Retinal pigment epithelial cell (primary cell): ENCODE measurements around the gene RNASE1.

Experiments used
- DNase-seq: peaks from one replicate; pipeline ENCODE4 v3.0.0-alpha.2; 2010; ENCODE audit warnings: low read depth
- H3K4me3 ChIP-seq: 2 replicates; pipeline ENCODE4 v1.5.1; 2011; ENCODE audit warnings: mild to moderate bottlenecking, low read length, control low read depth, moderate library complexity
- CTCF ChIP-seq: conservative IDR thresholded peaks from 2 replicates; pipeline ENCODE4 v1.5.1; 2011; ENCODE audit warnings: low read depth, low read length, control low read depth, inconsistent platforms

RNASE1 gene

DNA sequence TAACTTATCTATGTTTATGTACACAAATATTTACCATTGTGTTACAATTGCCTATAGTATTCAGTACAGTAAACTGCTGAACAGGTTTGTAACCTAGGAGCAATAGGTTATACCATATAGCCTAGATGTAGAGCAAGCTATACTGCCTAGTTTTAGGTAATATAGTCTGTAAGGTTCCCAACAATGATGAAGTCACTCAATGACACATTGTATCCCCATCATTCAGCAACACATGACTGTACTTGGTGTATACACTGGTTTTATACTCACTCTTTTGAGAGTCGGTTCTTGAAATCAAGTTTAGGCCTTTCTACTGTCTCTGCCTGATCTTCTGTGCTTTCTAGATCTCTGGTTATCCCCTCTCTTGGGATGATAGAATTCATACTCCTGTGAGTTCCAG lies 5.5 kb downstream of the RNASE1 start:
- DNase-seq = no peak

GRCh38 chr14:20794644-20795369 lies 7.8 kb downstream of the RNASE1 start:
- no peak for DNase-seq
- no peak for TF ChIP-seq CTCF
- H3K4me3 ChIP-seq = no peak overlapping the region

More for the DNA sequence above, 5.5 kb downstream of the RNASE1 start:
- H3K4me3 ChIP-seq = no peak overlapping the region
- no peak for TF ChIP-seq CTCF

DNA sequence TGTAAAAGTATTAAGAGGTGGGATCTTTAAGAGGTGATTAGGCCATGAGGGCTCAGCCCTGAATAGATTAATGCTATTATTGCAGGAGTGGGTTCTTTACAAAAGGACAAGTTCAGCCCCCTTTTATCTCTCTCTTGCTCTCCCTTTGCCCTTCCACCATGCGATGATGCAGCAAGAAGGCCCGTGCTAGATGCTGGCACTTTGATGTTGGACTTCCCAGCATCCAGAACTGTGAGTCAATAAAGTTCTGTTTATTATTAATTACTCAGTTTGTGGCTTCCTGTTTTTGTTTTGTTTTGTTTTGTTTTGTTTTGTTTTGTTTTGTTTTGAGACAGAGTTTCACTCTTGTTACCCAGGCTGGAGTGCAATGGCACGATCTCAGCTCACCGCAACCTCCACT lies 10.1 kb downstream of the RNASE1 start:
- TF ChIP-seq CTCF = no peak
- DNase-seq = no peak
- H3K4me3 ChIP-seq = no peak overlapping the region

GRCh38 chr14:20791597-20791996 lies 11.0 kb downstream of the RNASE1 start:
- no peak for DNase-seq
- no peak overlapping the region for H3K4me3 ChIP-seq
- TF ChIP-seq CTCF = no peak

- DNase-seq = no peak
- no peak overlapping the region for H3K4me3 ChIP-seq
- TF ChIP-seq CTCF = no peak
Measured at GRCh38 chr14:20791187-20791586, 11.5 kb downstream of the RNASE1 start.

DNA sequence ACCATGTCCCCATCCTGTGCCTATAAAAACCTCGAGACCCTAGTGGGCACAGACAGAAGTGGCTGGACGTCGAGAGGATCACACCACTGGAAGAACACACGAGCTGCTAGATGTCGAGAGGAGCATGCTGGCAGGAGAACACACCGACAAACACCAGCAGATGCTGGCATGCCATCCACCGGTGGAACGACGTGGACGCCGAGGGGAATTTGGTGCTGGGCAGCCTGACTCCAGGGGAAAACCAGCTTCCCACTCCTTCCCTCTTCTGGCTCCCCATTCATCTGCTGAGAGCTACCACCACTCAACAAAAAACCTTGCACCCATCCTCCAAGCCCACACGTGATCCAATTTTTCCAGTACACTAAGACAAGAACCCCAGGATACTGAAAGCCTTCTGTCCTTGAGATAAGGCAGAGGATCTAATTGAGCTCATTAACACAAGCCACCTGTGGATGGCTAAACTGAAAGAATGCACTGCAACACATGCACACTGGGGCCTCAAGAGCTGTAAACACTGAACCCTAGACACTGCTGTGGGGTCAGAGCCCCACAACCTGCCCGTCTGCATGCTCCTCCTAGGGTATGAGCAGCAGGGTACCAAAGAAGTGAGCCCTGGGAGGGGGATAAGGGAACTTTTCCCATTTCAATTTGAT lies 12.1 kb downstream of the RNASE1 start:
- DNase-seq = no peak
- no peak for TF ChIP-seq CTCF
- no peak overlapping the region for H3K4me3 ChIP-seq
